Measurements from ENCODE around the gene NT5C.
A peak's percentile ranks its signal among the peaks of the same experiment; 100 is the strongest.

The NT5C gene

DNA sequence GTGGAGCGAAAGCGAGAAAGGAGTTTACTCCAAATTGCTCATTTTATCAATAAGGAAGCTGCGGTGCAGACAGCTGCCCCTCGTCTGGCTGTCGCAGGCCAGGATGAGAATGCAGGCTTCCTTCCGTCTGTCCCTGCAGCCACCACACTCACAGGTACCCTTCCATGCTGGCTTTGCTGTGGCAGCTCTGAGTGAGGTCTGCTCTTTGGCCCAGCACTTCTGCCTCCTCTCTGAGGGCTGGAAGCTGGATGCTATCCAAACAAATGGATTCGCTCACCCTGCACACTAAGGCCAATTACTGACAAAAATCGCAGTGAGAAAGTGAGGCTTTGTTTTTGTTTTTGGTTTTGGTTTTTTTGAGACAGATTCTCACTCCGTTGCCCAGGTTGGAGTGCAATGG, 14.8 kb downstream of the NT5C start:
- DNase-seq: no peak

- no peak for DNase-seq
Observed at GRCh38 chr17:75115555-75115954, 16.0 kb downstream of the NT5C start.

DNA sequence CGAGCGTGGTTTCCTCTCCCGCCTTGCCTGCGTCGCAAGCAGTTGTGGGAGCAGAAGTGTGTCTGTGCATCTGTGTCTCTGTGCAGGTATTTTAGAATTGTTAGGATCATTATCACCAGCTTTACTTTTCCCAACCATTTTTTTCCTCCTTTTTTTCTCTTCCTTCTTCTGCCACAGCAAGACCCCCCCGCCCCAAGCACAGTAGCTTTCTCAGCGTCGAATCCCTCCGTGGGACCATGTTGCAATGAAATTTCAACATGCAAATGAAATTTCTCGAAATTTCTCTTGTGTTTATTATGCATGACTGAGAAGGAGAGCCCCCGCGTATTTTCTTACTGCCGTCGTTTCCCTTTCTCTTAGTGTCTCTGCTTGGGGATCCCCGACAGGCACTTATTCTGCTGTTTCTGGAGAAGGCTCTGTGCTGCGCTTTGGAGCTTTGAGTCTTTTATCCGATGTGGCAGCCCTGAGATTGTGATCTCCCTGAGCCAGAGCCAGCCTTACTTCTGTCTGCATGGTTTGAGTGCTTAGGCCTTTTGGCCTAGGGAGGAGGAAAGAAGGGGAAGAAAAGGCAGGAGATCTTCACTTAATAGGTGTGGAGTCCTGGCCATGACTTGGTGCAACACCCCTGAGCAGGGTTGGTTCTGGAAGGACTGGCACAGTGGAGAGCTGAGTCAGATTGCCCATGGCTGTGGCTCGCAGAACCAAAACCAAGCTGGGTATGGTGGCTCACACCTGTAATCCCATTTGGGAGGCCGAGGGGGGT, 16.8 kb downstream of the NT5C start:
- DNase-seq: no peak

DNA sequence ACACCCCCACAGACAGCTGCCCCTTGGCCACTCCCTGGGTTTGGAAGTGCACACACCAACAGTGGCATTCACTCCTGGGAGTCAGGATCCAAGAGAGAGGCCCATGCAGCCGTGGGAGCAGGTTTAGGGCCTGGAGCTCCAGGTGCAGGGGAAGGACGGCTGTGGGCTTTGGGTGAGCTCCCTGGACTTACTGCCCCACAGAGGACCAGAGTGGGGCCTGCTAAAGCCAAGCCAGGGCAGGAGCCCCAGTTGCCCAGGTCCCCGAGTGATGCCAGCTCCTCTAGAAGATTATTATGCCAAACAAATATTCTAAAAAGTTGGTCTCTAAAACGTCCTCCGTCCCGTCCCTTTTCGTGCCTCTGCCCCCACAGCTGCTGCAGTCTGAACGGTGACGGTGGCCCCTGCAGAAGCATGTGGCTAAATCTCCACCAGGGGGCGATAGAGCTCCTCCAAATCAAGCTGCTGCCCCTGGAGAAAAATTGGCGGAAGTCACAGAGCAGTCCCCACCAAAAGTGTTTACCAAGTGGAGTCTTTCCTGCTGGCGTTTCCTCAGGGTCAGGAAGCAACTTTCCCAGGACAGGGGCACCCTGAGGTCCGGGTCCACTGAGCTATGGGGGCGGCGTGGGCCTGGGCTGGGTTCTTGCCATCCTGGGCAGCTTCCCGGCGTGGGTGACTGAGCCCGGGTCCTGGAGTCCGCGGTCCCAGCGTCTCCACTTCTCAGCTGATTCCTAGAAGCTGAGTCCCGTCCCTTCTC, 17.6 kb downstream of the NT5C start:
- peak in 56 of 58 donors; percentile 47 to 94 (median 78) for DNase-seq

GRCh38 chr17:75111777-75112335, 19.7 kb downstream of the NT5C start:
- DNase-seq: no peak

GRCh38 chr17:75110234-75110937, 21.2 kb downstream of the NT5C start:
- DNase-seq: peak in 1 of 58 donors; percentile 35

GRCh38 chr17:75109407-75110233, 21.9 kb downstream of the NT5C start, which contains the start of gene ARMC7:
Gene ARMC7, plus strand, starts transcription at chr17:75109969. Its CDS starts 320 bp downstream, at chr17:75110289.
- DNase-seq: peak in 56 of 58 donors; percentile 24 to 94 (median 78)

- no peak for DNase-seq
Observed at GRCh38 chr17:75109046-75109406, 22.5 kb downstream of the NT5C start.

DNA sequence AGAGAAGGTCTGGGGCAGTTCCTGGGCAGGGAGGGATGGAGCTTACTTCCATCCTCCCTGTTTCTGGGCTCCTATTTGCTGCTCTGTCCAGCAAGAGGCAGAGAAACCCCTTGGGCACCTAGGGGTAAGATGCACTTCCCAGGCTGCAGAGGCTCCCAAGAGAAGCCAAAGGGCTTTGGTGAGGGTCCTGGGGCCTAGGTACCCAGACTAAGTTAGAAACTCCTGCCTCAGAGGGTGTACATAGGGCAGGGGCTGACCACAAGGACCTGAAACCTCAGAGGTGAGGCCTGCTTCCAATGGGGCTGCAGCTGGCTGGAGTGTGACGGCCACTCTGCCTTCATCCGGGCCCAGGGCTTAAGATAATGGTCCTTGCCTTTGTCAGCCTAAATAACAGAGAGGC, 23.3 kb downstream of the NT5C start:
- DNase-seq: no peak

GRCh38 chr17:75105126-75106080, 26.1 kb downstream of the NT5C start:
- peak in 5 of 58 donors; percentile 5 to 23 (median 17) for DNase-seq

DNA sequence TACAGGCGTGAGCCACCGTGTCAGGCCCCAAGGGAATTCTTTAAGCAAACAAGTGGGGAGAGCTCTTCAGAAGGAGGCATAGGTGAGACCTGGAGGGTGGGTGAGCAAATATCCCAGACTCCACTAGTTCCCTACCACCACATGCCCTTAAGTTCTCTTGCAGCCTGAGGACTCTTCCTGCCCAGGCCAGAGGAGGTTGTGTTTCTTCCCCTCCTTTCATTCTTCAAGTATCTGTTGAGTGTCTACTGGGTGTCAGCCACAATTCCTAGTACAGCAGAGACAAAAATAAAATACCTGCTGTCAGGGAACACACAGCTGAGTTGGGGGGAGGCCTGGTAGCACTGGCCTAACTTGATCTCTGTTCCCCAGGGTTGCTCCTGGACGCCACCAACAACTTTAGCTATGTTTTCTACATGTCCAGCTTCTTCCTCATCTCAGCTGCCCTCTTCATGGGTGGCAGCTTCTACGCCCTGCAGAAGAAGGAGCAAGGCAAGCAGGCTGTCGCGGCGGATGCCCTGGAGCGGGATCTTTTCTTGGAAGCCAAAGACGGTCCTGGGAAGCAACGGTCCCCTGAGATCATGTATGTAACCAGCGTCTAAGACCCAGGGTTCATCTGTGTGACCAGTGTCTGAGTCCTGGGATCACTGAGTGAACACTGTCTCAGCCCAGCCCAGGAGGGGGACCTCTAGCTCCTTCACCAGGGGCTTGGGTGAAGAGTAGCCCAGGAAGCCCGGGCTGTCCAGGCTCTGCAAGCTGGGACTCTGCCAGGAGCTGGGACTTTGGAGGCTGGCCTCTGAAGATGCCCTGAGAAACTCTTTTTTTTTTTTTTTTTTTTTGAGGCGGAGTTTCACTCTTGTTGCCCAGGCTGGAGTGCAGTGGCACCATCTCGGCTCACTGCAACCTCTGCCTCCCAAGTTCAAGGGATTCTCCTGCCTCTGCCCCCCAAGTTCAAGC, 27.7 kb downstream of the NT5C start:
- no peak for DNase-seq

DNA sequence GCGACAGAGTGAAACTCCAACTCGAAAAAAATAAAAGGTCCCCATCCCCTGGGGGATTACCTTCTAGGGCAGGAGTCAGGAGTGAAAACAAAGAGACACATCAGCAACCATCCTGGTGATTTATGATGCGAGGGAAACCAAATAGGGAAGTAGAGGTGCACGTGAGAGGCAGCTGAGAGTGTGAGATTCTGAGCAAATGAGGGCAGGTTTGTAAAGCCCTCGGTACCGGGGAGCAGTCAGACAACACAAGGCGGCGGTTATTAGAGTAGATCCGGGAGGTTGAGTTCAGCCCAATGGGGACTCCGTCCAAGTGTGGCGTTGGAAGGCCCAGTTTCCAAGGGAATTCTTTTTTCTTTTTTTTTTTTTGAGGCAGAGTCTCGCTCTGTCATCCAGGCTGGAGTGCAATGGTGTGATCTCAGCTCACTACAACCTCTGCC, 29.1 kb downstream of the NT5C start:
- DNase-seq: no peak

DNA sequence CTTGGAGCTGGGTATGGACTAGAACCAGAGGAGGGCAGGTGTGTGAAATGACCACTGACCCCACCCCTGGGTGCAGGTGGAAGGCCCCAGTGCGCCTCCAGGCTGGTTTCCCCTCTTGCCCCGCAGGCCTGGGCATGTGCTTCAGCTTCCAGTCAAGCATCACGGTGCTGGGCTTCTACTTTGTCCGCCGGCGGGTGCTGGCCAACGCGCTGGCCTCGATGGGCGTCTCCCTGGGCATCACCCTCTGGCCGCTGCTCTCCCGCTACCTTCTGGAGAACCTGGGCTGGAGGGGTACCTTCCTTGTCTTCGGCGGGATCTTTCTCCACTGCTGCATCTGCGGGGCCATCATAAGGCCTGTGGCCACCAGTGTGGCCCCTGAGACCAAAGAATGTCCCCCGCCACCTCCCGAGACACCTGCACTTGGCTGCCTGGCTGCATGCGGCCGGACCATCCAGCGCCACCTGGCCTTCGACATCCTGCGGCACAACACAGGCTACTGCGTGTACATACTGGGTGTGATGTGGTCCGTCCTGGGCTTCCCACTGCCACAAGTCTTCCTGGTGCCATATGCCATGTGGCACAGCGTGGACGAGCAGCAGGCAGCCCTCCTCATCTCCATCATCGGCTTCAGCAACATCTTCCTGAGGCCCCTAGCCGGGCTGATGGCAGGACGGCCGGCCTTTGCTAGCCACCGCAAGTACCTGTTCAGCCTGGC, 31.5 kb downstream of the NT5C start:
- DNase-seq: no peak

GRCh38 chr17:75098861-75099260, 32.7 kb downstream of the NT5C start:
- no peak for DNase-seq

DNA sequence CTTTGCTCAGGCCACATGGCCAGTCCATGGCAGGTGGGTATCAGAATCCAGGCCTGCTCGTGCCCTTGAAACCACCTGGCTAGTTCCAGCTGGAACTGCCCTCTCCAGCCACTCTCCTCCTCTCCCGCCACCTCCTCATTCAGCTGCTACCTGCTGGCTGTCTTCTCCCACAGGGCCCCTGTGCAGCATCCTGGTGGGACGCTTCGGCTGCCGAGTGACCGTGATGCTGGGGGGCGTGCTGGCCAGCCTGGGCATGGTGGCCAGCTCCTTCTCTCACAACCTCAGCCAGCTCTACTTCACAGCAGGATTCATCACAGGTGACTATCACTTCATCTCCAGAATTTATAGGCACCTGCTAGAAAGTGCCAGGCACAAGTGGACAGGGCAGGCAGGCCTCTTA, 33.7 kb downstream of the NT5C start:
- DNase-seq: no peak

- peak in 8 of 58 donors; percentile 5 to 38 (median 16) for DNase-seq
Observed at GRCh38 chr17:75096082-75096625, 35.4 kb downstream of the NT5C start.

GRCh38 chr17:75094871-75095399, 36.6 kb downstream of the NT5C start:
- DNase-seq: no peak

Data from anterior cingulate cortex (tissue), 58 donors.